IMR-90 (cell line): ENCODE measurements around the gene TMEM117. TPM values are rescaled to one million over a fixed set of nuclear protein-coding genes. Genes with fewer than 3 reads are reported as not detected.
A peak's percentile ranks its signal among the peaks of the same experiment; 100 is the strongest.

ENCODE experiments used
- ATAC-seq: fragments of 200-7000 bp; cut with Tn5 transposase; 2 replicates; pipeline ENCODE4 v1.9.1; 2020; ENCODE audit warnings: low read depth, mild to moderate bottlenecking, moderate library complexity
- BruUV-seq: library from RNA; stranded (reverse); fragments of 400-500 nt; replicated peaks from 2 replicates; lab custom pipeline; 2021; lab: Mats Ljungman, UMichigan
- CTCF ChIA-PET: fragments of 300-600 bp; formaldehyde crosslinking; extraction: SDS; loops from one replicate; lab custom pipeline; 2021; ENCODE audit warnings: antibody characterized with exemption; lab: Yijun Ruan, JAX
- POLR2A ChIA-PET: fragments of 300-600 bp; sonication (Branson Sonifier 250); formaldehyde crosslinking; loops from one replicate; lab custom pipeline; 2022; ENCODE audit warnings: antibody characterized with exemption; ENCODE audit not compliant: unreplicated experiment; lab: Charles Lee
- DNase-seq: peaks from one replicate; pipeline ENCODE4 v3.0.0; 2013
- H2AFZ ChIP-seq: replicated peaks from 2 replicates; pipeline ENCODE3; 2013; ENCODE audit warnings: low read length, mild to moderate bottlenecking; ENCODE audit not compliant: poor library complexity
- H2AK5ac ChIP-seq: 2 replicates; pipeline ENCODE4 v1.6.1; 2013; ENCODE audit warnings: low read depth, low read length, inconsistent platforms
- H2AK9ac ChIP-seq: replicated peaks from 2 replicates; pipeline ENCODE3; 2013; ENCODE audit warnings: mild to moderate bottlenecking, low read depth, low read length, moderate library complexity; ENCODE audit not compliant: poor library complexity
- H2BK120ac ChIP-seq: 2 replicates; pipeline ENCODE4 v1.6.1; 2013; ENCODE audit warnings: low read depth, low read length, inconsistent platforms
- H2BK15ac ChIP-seq: 3 replicates; pipeline ENCODE4 v1.6.1; 2013; ENCODE audit warnings: low read depth, low read length, inconsistent platforms
- H2BK20ac ChIP-seq: 2 replicates; pipeline ENCODE4 v1.6.1; 2013; ENCODE audit warnings: low read depth, mild to moderate bottlenecking, inconsistent platforms, low read length, moderate library complexity
- H2BK5ac ChIP-seq: 2 replicates; pipeline ENCODE4 v1.6.1; 2013; ENCODE audit warnings: mild to moderate bottlenecking, low read depth, low read length, inconsistent platforms; ENCODE audit not compliant: poor library complexity, severe bottlenecking
- H3K14ac ChIP-seq: replicated peaks from 2 replicates; pipeline ENCODE4 v1.6.1; 2013; ENCODE audit warnings: low read depth, low read length, inconsistent platforms
- H3K18ac ChIP-seq: 2 replicates; pipeline ENCODE4 v1.6.1; 2013; ENCODE audit warnings: low read depth, low read length, control low read depth
- H3K23ac ChIP-seq: 2 replicates; pipeline ENCODE4 v1.6.1; 2013; ENCODE audit warnings: low read depth, low read length, inconsistent platforms
- H3K27ac ChIP-seq: 2 replicates; pipeline ENCODE4 v1.5.1; 2013; ENCODE audit warnings: mild to moderate bottlenecking, control low read depth, low read length; ENCODE audit not compliant: insufficient read depth
- H3K27me3 ChIP-seq: 2 replicates; pipeline ENCODE4 v1.6.1; 2013; ENCODE audit warnings: low read length; ENCODE audit not compliant: control insufficient read depth, insufficient read depth
- H3K36me3 ChIP-seq: 2 replicates; pipeline ENCODE4 v1.6.1; 2013; ENCODE audit warnings: low read length, mixed read lengths; ENCODE audit not compliant: control insufficient read depth, insufficient read depth
- H3K4ac ChIP-seq: 2 replicates; pipeline ENCODE4 v1.6.1; 2013; ENCODE audit warnings: low read depth, low read length, inconsistent platforms
- H3K4me1 ChIP-seq: 2 replicates; pipeline ENCODE4 v1.6.1; 2013; ENCODE audit warnings: low read length, mixed read lengths; ENCODE audit not compliant: control insufficient read depth, insufficient read depth
- H3K4me2 ChIP-seq: 2 replicates; pipeline ENCODE4 v1.6.1; 2013; ENCODE audit warnings: low read depth, mild to moderate bottlenecking, control low read depth, low read length, moderate library complexity
- H3K4me3 ChIP-seq: 2 replicates; pipeline ENCODE4 v1.5.1; 2013; ENCODE audit warnings: low read depth, mild to moderate bottlenecking, control low read depth, low read length, moderate library complexity; ENCODE audit not compliant: insufficient read depth
- H3K56ac ChIP-seq: 2 replicates; pipeline ENCODE4 v1.6.1; 2013; ENCODE audit warnings: low read length, inconsistent platforms; ENCODE audit not compliant: insufficient read depth; ENCODE audit errors: extremely low read depth
- H3K79me1 ChIP-seq, 2 experiments: 2 replicates each; pipeline ENCODE4 v1.6.1; 2013; ENCODE audit warnings: low read length in 2 of 2, inconsistent platforms in 1 of 2, low read depth in 1 of 2
- H3K9ac ChIP-seq: 2 replicates; pipeline ENCODE4 v1.6.1; 2013; ENCODE audit warnings: low read depth, low read length, control low read depth
- H3K9me1 ChIP-seq: 2 replicates; pipeline ENCODE4 v1.6.1; 2013; ENCODE audit warnings: low read length, inconsistent platforms; ENCODE audit not compliant: insufficient read depth
- H3K9me3 ChIP-seq: 2 replicates; pipeline ENCODE4 v1.6.1; 2013; ENCODE audit warnings: low read length; ENCODE audit not compliant: control insufficient read depth, insufficient read depth
- H4K20me1 ChIP-seq: 2 replicates; pipeline ENCODE4 v1.6.1; 2013; ENCODE audit warnings: low read length, inconsistent platforms; ENCODE audit not compliant: insufficient read depth
- H4K5ac ChIP-seq: 2 replicates; pipeline ENCODE4 v1.6.1; 2013; ENCODE audit warnings: mild to moderate bottlenecking, low read depth, low read length, control low read depth
- H4K8ac ChIP-seq, 2 experiments: 2 replicates each; pipeline ENCODE4 v1.6.1; 2013; ENCODE audit warnings: low read depth in 2 of 2, low read length in 2 of 2, control low read depth in 1 of 2, inconsistent platforms in 1 of 2
- H4K91ac ChIP-seq: 2 replicates; pipeline ENCODE4 v1.6.1; 2013; ENCODE audit warnings: low read depth, low read length, inconsistent platforms; ENCODE audit not compliant: insufficient read depth
- CEBPB ChIP-seq: IDR thresholded peaks from 2 replicates; pipeline ENCODE4 v1.6.1; 2012; ENCODE audit warnings: low read depth, low read length, improper control_type of control experiment
- CTCF ChIP-seq: conservative IDR thresholded peaks from 2 replicates; pipeline ENCODE4 v1.5.1; 2012; ENCODE audit warnings: mild to moderate bottlenecking, low read depth, low read length, improper control_type of control experiment
- MAFK ChIP-seq: IDR thresholded peaks from 2 replicates; pipeline ENCODE4 v1.6.1; 2012; ENCODE audit warnings: low read depth, low read length, improper control_type of control experiment
- NFE2L2 ChIP-seq: fragments of 150-350 bp; IDR thresholded peaks from 2 replicates; pipeline ENCODE4 v1.6.1; 2016; ENCODE audit warnings: low read depth, mild to moderate bottlenecking, low read length
- POLR2A ChIP-seq: IDR thresholded peaks from 2 replicates; pipeline ENCODE4 v1.6.1; 2012; ENCODE audit warnings: mild to moderate bottlenecking, low read depth, low read length
- RFX5 ChIP-seq: IDR thresholded peaks from 2 replicates; pipeline ENCODE4 v1.8.0; 2012; ENCODE audit warnings: low read depth, mild to moderate bottlenecking, low read length, moderate library complexity
- USF2 ChIP-seq: fragments of 150-350 bp; IDR thresholded peaks from 2 replicates; pipeline ENCODE4 v1.6.1; 2017; ENCODE audit warnings: mild to moderate bottlenecking, antibody characterized with exemption, low read length, low read depth
- WGBS, 2 experiments: methylation state at CpG; one replicate each; pipeline versions ENCODE4 v1.1.5 to v1.1.7; 2013; ENCODE audit warnings: missing lambda C conversion rate in 2 of 2; ENCODE audit not compliant: insufficient read length in 1 of 2; ENCODE audit errors: extremely low coverage in 2 of 2; 5-methylcytosine and 5-hydroxymethylcytosine counted together
- dilution Hi-C: fragments of 300-500 bp; cut with HindIII; formaldehyde crosslinking; loops from one replicate; pipeline ENCODE4 v1.14.3; 2018; ENCODE audit warnings: low sequenced_read_pairs; ENCODE audit not compliant: unreplicated experiment
- in situ Hi-C: fragments of 300-500 bp; cut with MboI; formaldehyde crosslinking; loops from 3 replicates; pipeline ENCODE4 v1.14.3; 2019; ENCODE audit warnings: low sequenced_read_pairs, inconsistent platforms, mixed read lengths
- intact Hi-C: fragments of 100-400 bp; cut with micrococcal nuclease; formaldehyde crosslinking; loops from 2 replicates; pipeline ENCODE4 v1.10.0; 2022
- polyA plus RNA-seq, 3 experiments: library from polyadenylated mRNA; depleted of rRNA; stranded (reverse); fragments of >200 nt; gene quantifications; 2 replicates each; pipeline ENCODE4 v1.2.3, GENCODE V29; 2012; ENCODE audit warnings: low replicate concordance in 1 of 3
- total RNA-seq: library from RNA; depleted of rRNA; stranded (reverse); fragments of >200 nt; gene quantifications from 2 replicates; pipeline ENCODE4 v1.2.3, GENCODE V29; 2012

The TMEM117 gene
- total and polyA plus RNA-seq, 2 of the 4 experiments (the other 2 are of a cell fraction) = 8.7 to 21.0 TPM

GRCh38 chr12:44117337-44117736 is 281.5 kb downstream of the TMEM117 start:
- H4K5ac ChIP-seq = no peak overlapping the region
- H3K14ac ChIP-seq = no peak overlapping the region
- no CpG with 5 or more reads among the region's 1 CpG for WGBS, 2 experiments
- no peak overlapping the region for H2AK9ac ChIP-seq
- no peak for TF ChIP-seq RFX5
- no peak for TF ChIP-seq NFE2L2
- no peak for TF ChIP-seq MAFK
- no peak for TF ChIP-seq CTCF
- no peak for TF ChIP-seq POLR2A
- no peak for TF ChIP-seq USF2
- TF ChIP-seq CEBPB = 0 out of 2 replicates have a peak, but pooled peaks have one; percentile 10
- no peak overlapping the region for H2BK20ac ChIP-seq
- H3K27ac ChIP-seq = no peak overlapping the region
- ChIA-PET POLR2A (no interaction called here), CTCF (no interaction called here)
- H3K9me1 ChIP-seq = no peaks in the 10 kb centered on the region
- no peaks in the 10 kb centered on the region for H3K79me1 ChIP-seq
- no peak overlapping the region for H3K4me2 ChIP-seq
- H2BK120ac ChIP-seq = no peak overlapping the region
- no TSS peak for BruUV-seq
- in situ Hi-C loops (no loop called here), intact Hi-C loops (no loop called here), dilution Hi-C loops (no loop called here)
- H2BK5ac ChIP-seq = no peak overlapping the region
- no peak overlapping the region for H3K23ac ChIP-seq
- H3K4me3 ChIP-seq = no peak overlapping the region
- H2AK5ac ChIP-seq = no peak overlapping the region
- no peak overlapping the region for H4K91ac ChIP-seq
- ATAC-seq (no peak), DNase-seq (peak; percentile 2)
- no peak overlapping the region for H4K8ac ChIP-seq
- H4K20me1 ChIP-seq = no peaks in the 10 kb centered on the region
- H3K9me3 ChIP-seq = no peaks in the 10 kb centered on the region
- H3K4ac ChIP-seq = no peak overlapping the region
- H3K18ac ChIP-seq = no peak overlapping the region
- H3K36me3 ChIP-seq = no peaks in the 10 kb centered on the region
- no peaks in the 10 kb centered on the region for H3K4me1 ChIP-seq
- H3K27me3 ChIP-seq = no peaks in the 10 kb centered on the region
- H2AFZ ChIP-seq = no peak overlapping the region
- H2BK15ac ChIP-seq = no peak overlapping the region
- no peak overlapping the region for H3K9ac ChIP-seq
- H3K56ac ChIP-seq = no peak overlapping the region
